ENCODE results near the gene CSF2RB.

CSF2RB gene

GRCh38 chr22:36938028-36938425 lies 24.6 kb downstream of the CSF2RB start:
- DNase-seq: no peak

DNA sequence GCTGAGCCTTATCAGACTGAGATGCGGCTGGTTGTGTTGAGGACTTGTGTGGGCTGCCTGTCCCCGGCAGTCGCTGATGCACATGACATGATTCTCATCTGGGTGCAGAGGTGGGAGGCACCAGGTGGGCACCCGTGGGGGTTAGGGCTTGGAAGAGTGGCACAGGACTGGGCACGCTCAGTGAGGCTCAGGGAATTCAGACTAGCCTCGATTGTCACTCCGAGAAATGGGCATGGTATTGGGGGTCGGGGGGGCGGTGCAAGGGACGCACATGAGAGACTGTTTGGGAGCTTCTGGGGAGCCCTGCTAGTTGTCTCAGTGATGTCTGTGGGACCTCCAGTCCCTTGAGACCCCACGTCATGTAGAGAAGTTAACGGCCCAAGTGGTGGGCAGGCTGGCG lies 25.5 kb downstream of the CSF2RB start:
- no peak for DNase-seq

DNA sequence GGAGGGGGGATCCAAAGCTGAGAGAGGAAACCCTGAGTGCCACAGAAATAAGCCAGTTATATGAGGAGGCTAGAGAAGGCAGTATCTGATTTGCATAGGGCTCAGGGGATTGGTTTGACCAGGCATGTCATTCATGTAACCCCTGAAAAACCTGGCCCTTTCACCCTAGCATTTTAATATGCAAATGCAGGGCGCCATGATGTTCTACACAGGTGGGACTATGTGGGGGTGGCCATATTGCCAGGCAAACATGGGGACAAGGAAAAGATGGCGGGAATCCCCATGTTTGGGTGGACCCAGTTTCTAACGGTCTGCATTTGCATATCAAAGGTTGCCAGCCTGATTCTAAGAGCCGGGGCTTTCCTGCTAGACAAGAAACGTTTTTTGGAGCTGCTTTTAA lies 27.2 kb downstream of the CSF2RB start:
- peak; percentile 13 for DNase-seq

DNA sequence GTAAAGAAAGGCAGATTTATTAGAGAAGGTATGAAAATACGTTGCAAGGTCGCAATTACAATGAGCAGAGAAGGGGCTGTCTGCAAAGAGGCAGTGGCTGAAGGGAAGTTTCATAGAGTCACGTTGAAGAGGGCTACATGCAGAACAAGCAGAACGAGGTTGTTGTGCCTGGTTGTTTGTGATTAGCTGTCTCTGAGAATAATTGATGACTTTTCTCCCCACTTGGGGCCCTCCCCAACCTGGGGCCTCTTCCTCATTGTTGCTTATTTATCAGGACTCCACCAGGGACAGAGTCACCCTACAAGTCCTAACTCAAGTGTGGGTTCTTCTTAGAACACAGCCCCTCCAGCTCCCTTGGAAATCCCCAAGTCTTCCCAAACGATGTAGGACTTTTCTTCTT lies 29.1 kb downstream of the CSF2RB start:
- no peak for DNase-seq

GRCh38 chr22:36946421-36947158 lies 33.2 kb downstream of the CSF2RB start:
- no peak for DNase-seq

- no peak for DNase-seq
These were observed 35.1 kb downstream of the CSF2RB start for GRCh38 chr22:36948273-36949225.

DNA sequence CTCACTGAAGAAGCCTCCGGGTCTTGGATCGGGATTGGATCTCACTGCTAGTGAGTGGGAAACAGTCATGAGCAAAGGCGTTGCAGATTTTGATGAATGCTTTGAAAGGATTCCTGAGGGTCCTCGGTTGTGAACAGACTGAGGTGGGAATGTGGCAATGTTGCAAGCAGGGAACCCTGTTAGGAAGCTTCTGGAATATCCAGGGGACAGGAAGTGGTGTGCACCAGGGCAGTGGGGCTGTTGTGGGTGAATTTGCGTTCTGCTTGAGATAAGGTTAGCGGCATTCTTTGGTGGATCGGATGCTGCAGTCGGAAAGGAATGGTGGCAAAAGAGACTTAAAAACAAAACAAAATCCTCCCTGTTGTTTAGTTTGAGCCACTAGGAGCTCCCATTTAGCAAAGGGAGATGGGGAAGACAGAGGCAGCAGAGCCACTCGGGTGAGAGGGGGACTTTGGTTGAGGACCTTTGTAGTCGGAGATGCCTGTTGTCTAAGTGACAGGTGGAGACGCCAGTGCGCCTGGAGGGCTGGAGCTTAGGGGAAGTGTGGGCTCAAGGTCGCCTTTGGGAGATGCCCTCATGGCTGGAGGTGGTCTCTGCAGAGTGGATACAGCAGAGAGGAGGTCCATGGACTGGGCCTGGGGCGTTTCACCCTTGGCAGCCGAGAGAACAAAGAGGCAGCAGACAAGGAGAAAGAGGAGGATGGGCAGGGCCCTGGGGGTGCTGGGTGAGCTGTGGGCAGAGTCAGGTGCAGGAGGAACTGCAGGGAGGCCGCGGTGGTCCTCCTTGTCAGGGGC lies 37.6 kb downstream of the CSF2RB start:
- no peak for DNase-seq

- DNase-seq: no peak
These were observed 38.3 kb downstream of the CSF2RB start for GRCh38 chr22:36951746-36952145.

- DNase-seq: no peak
These were observed 40.0 kb downstream of the CSF2RB start for GRCh38 chr22:36953239-36954080.

DNA sequence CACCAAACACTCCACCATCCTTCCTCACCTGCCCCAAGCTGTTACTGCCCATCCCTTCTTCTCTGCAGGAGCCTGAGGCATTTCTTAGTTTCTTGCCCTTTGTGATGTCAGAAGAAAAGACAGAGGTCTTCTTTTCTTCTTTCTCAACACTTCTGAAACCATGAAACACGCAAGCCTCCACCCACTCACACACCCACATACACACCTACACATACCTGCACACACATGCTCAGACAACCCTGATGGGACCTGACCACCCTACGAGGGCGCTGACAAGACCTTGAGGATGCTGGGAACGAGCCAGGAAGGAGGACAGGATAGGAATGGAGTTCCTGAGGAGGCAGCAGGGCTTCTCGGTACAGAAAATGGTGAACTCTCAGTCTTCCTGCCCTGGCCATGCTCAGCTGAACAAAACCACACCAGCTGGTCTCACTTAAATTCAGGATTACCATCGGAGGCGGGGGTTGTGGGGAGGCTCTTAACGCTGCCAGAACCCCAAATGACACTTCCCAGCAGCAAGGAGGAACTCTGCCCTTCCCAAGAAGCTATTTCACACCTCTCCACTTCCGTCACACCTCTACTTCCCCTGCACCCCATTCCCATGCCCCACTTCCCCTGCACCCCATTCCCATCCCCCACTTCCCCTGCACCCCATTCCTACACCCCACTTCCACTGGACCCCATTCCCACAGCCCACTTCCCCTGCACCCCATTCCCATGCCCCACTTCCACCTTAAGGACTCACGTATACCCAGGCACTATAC lies 41.0 kb downstream of the CSF2RB start:
- DNase-seq: no peak

GRCh38 chr22:36955691-36956090 lies 42.3 kb downstream of the CSF2RB start:
- no peak for DNase-seq

- DNase-seq: no peak
These were observed 44.9 kb downstream of the CSF2RB start for GRCh38 chr22:36958366-36958765.

DNA sequence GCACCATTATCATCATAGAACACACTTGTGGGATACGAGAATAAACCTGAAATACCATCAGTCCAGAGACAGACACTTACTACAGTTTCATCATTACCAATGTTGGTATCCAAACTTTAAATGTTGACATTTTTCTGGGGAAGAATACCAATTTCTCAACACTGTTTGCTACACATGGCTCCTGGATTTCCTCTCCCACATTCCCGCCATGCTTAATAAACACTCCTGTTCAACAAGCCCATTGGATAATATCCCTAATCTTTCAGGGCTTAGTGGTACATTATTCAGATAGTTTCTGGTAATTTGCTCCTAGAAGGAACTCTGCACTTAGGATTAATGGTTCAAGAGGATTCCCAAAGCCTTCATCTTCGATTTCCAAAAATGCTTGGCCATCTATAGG lies 48.2 kb downstream of the CSF2RB start:
- no peak for DNase-seq

DNA sequence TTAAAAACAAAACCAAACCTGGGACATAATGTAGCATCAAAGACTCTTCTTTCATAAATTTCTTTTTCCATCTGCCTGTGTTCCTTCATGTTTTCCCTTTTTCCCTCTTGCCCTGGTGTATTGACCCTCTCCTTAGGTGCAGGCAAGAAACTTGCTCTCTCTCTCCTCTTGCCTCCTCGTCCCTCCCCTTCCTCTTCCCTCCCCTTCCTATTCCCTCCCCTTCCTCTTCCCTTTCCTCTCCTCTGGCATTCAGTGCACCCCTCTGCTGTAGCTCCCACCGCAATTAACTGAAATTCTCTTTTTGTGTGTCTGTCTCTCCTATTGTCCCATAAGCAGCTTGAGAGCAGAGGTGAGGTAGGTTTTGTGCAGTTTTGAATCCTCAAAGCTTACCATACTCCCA lies 49.9 kb downstream of the CSF2RB start:
- DNase-seq: no peak

DNA sequence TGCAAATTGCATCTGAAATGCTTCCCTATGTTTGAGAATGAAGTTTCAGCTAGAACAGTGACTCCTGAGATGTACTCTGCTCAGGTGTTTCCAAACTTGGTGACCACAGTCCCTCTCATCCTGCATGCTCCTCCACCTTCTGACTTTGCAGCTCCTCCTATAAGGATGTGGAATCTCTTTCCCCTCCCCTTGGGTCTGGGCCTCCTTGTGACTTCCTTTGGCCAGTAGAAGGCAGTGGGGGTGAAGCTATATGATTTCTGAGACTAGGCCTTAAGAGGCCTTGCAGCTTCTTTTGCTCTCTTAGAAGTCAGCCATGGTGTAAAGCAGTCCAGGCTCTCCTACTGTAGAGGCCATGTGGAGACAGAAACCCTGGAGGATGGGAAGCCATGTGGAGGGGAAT lies 50.7 kb downstream of the CSF2RB start:
- DNase-seq: no peak

DNA sequence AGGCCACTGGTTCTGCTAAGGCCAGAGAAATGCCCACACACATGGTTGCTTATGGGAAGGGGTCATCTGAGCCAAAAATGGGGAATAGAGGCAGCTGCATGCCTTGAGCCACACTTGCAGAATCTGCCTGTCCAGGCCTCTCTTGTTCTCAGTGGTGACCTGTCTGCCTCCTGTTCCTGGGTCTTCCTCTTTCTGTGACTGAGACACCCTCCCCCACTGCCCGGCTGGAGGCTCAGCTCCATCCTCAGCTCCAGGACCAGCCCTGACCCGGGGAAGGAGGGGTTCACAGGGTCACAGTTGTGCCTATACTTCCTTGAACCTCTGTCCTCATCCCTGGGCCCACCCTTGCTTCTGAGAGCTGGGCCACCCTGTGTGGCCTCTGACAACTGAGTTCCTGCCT lies 52.3 kb downstream of the CSF2RB start:
- DNase-seq: no peak

GRCh38 chr22:36966851-36967540 lies 53.6 kb downstream of the CSF2RB start:
- no peak for DNase-seq

GRCh38 chr22:36968249-36968964 lies 55.0 kb downstream of the CSF2RB start:
- DNase-seq: no peak

- DNase-seq: no peak
These were observed 58.1 kb downstream of the CSF2RB start for GRCh38 chr22:36971341-36972125.
